NCI-H1092 treated with DMSO at 0.1 percent for 48 hours (cell line): ENCODE measurements around the gene LY6G6F.
A peak's percentile ranks its signal among the peaks of the same experiment; 100 is the strongest.

Experiments
- DNase-seq: peaks from one replicate; lab custom pipeline; 2025; lab: John Stamatoyannopoulos, UW

Gene LY6G6F

GRCh38 chr6:31723980-31724691 lies 17.5 kb downstream of the LY6G6F start:
- DNase-seq: no peak

GRCh38 chr6:31725502-31726350 lies 19.1 kb downstream of the LY6G6F start:
- no peak for DNase-seq

GRCh38 chr6:31727034-31727716 lies 20.5 kb downstream of the LY6G6F start:
- DNase-seq: no peak

GRCh38 chr6:31727717-31728671 lies 21.3 kb downstream of the LY6G6F start:
- DNase-seq: no peak

- no peak for DNase-seq
These were observed 22.3 kb downstream of the LY6G6F start, which contains the start of gene DDAH2 for GRCh38 chr6:31728767-31729514. Gene DDAH2, minus strand, starts transcription at chr6:31729299. Its CDS starts 138 bp downstream, at chr6:31729161.

GRCh38 chr6:31729515-31729978 lies 22.9 kb downstream of the LY6G6F start:
- DNase-seq: peak; percentile 49

GRCh38 chr6:31729979-31730630 lies 23.4 kb downstream of the LY6G6F start:
- DNase-seq: peak; percentile 16

- DNase-seq: no peak
These were observed 24.0 kb downstream of the LY6G6F start for GRCh38 chr6:31730631-31731086.

GRCh38 chr6:31732029-31732428 lies 25.4 kb downstream of the LY6G6F start:
- no peak for DNase-seq

- no peak for DNase-seq
These were observed 27.1 kb downstream of the LY6G6F start for GRCh38 chr6:31733734-31734133.

GRCh38 chr6:31734247-31734820 lies 27.7 kb downstream of the LY6G6F start:
- no peak for DNase-seq

GRCh38 chr6:31734821-31735406 lies 28.2 kb downstream of the LY6G6F start:
- peak; percentile 13 for DNase-seq

- peak; percentile 52 for DNase-seq
These were observed 29.5 kb downstream of the LY6G6F start, which contains the start of gene CLIC1 for GRCh38 chr6:31736021-31736767. Gene CLIC1, minus strand, starts transcription at chr6:31736530. Its CDS starts 230 bp downstream, at chr6:31736300.

- DNase-seq: no peak
These were observed 30.2 kb downstream of the LY6G6F start for GRCh38 chr6:31736768-31737314.

- peak; percentile 62 for DNase-seq
These were observed 30.8 kb downstream of the LY6G6F start for GRCh38 chr6:31737315-31737990.

GRCh38 chr6:31737991-31738979 lies 31.6 kb downstream of the LY6G6F start:
- peak; percentile 90 for DNase-seq
